IPS-NIHi7 (cell line): Measurements from ENCODE around the gene UGT2B17.
"Not testable (repeated sequence)": the region's sequence is repeated elsewhere in the genome, so short reads cannot be mapped to it uniquely, and the experiment has no call there.

ENCODE experiments used
- DNase-seq: peaks from one replicate; pipeline ENCODE4 v3.0.0; 2012; ENCODE audit warnings: mixed read lengths; ENCODE audit errors: extremely low spot score

UGT2B17 gene

GRCh38 chr4:68576272-68577125 is at the start of gene UGT2B17:
TSS of gene UGT2B17 (minus strand) at chr4:68576322. CDS start at chr4:68568484, 7,838 bp downstream.
- no peak for DNase-seq

DNA sequence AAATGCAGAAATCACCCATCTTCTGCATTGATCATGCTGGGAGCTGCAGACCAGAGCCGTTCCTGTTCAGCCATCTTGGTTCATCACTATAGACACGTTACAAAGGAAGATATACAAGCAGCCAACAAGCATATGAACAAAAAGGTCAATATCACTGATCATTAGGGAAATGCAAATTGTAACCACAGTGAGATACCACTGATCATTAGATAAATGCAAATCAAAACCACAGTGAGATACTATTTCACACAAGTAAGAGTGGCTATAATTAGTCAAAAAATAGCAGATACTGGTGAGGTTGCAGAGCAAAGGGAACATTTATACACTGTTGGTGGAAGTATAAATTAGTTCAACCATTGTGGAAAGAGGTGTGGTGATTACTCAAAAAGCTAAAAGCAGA is 46.6 kb upstream of the UGT2B17 start:
- DNase-seq = not testable (repeated sequence)

DNA sequence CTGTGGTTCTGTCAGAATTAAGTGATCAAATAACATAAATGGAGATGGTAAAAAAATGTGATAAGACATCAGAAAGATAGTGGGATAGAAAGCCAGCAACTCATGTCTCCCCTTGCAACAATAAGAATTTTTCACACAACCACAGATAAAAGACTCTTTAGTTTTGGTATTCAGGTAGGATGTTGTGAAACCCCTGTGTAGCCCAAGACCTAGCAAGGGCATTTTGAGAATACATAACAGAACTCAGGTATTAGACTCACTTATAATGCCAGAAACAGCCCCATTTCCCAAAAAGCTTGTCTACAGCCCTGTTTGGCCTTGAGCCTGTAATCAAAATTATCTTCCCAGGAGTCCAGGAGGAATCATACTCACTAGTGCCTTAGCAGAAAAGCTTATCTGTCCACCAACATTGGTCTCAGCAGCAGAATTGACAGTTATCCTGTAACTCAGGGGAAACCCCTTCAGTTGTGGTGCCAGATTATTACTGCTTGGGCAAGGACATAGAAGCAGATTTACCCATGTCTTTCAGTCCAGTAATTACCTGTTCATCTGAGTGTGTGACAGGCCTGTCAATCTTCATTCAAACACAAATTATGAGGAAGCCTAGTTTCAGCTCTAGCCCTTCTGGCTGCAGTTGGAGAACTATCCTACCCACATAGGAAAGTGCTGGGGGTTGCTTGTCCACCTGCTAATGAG is 41.0 kb upstream of the UGT2B17 start:
- DNase-seq = no peak

- no peak for DNase-seq
Observed at GRCh38 chr4:68615699-68616422, 39.7 kb upstream of the UGT2B17 start.

DNA sequence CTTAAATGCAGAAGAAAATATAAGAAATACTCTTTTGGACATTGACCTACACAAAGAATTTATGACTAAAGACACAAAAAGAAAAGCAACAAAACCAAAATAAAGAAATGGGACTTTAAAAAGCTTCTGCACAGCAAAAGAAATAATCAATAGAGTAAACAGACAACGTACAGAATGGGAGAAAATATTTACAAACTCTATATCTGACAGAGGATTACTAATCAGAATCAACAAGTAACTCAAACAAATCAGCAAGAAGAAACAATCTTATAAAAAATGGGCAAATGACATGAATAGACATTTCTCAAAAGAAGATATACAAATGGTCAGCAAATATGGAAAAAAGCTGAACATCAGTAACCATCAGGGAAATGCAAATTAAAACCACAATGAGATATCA is 37.6 kb upstream of the UGT2B17 start:
- DNase-seq = no peak

DNA sequence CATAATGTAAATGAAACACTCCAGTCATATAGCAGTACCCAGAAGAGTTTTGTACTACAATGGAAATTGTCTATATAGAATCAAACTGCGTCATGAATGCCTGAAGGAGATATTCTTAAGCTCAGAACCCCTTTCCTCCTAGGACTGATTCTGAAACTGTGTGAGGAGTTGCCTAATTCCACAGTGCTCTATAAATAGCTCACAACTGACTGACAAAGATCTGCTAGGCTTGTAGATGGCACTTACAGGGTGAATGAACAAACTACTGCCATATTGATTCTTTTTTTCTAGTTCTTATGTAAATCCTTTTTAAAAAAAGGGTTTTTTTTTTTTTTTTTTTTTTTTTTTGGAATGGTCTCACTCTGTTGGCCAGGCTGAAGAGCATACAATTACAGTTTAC is 30.1 kb upstream of the UGT2B17 start:
- no peak for DNase-seq

GRCh38 chr4:68599150-68599549 is 23.0 kb upstream of the UGT2B17 start:
- no peak for DNase-seq

DNA sequence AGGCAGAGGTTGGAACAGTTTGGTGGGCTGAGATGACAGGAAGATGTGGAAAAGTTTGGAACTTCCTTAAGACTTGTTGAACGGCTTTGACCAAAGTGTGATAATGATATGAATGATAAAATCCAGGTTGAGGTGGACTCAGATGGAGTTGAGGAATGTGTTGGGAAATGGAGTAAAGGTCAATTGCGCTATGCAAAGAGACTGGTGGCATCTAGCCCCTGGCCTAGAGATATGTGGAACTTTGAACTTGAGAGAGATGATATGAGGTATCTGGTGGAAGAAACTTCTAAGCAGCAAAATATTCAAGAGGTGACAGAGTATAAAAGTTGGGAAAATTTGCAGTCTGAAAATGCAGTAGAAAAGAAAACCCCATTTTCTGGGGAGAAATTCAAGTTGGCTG is 21.4 kb upstream of the UGT2B17 start:
- DNase-seq = no peak

DNA sequence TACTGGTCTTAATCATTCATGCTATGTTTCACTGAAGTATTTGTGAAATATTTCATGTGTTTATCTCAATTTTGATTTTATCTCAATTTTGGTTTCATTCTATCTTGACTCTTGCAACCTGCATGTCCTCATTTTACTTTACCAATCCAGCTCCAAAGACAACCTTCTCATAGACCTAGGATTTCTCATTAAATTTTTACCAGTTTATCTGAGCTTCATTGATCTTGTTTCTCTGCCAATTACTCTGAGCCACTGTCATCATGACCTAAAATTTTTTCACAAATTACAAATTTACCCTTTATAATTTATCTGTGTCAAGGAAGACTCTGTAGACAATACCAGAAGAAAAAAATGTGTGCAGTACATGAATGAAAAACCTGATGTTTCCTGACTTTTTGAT is 18.6 kb upstream of the UGT2B17 start:
- no peak for DNase-seq

GRCh38 chr4:68593112-68593511 is 17.0 kb upstream of the UGT2B17 start:
- no peak for DNase-seq

GRCh38 chr4:68592673-68593072 is 16.6 kb upstream of the UGT2B17 start:
- no peak for DNase-seq

DNA sequence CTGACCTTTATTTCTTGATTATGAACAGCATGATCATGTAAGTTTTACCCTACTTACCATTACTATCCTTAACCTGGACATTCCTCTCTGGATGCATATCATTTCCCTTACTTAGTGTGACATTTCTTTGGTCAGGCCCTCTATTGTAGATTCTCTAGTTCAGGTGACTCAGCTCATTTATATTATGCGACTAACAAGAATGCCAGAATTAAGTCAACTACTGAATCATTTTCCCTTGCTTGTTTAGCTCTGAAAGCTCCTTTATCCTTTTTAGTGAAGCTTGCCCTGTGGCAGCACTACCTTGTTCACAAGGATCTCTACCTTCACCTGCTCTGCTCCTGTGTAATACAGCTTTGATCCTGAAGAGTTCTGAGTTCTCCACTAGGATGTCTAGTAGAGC is 15.1 kb upstream of the UGT2B17 start:
- no peak for DNase-seq

DNA sequence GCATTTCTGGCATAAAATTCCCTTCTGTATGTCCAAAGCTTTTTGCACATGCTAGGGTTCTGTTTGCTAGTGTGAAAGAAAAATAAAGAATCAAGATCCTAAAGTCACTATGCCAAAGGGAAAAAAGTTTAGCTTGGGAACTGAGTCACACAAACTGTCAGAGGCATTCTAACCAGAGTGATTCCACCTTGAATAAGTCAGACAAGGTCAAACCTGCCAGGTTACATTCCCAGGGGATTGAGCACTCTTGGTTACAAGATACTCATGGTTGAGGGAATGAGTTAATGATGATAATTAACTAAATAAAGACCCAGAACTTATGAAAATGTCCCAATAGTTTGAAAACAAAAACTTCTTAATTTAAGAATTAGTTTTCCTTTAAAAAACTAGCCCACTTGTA is 13.7 kb upstream of the UGT2B17 start:
- DNase-seq = no peak

DNA sequence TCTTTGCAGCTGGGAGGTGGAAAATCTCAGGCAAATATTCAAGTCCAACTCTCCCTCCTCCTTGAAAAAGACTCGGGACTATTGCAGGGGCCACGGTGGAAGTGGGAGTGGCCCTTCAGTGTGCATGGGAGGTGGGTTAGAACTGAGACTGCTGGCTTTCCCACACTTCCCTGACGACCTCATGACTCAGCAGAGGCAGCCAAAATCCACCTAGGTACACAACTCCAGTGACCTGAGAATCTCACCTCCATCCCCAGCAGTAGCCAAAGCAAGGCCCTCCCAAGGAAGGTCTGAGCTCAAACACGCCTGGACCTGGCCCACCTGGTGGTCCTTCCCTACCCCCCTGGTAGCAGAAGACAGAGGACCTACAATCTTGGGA is 6.2 kb upstream of the UGT2B17 start:
- no peak for DNase-seq

DNA sequence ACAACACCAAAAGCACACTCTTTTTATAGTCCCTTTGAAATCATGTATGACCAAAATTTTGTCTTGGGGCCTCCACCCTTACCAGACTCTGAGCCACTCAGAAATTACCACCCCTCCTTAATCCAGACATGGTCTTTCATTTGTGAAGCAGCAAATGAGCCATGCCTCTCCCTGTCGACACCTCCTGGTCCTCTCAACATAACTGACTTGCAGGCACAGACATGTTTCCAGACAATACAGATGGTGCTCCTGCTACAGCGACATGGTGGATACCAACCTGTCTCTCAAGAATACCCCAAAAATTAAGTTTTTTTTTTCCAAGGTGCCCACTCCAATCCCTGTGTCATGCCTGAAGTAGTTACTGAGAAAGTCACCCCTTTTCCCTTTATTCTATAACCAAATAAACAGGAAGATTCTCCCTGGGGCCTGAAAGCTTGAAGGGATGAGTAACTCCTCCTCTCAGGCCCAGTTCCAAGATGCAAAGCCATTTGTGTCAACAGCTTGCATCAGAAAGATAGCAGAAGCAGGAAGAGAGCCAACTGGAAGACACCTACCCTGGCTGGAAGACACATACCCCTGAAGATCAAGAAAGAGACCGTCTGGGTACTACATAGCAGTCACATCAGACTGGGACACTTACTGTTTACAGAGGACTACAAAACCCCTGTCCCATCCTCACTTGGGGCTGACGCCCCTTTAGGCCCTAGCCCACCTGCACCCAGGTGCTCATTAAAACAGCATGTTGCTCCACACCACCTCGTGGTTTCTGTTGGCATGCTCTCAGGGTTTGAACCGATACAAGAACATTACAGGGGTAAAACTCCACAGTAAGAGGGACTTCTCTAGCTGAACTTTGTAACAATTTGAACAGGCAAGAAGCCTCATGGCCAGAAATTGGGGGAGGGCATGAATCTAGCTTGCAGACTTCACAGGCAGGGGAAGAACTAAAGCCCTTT is 5.5 kb upstream of the UGT2B17 start:
- no peak for DNase-seq

DNA sequence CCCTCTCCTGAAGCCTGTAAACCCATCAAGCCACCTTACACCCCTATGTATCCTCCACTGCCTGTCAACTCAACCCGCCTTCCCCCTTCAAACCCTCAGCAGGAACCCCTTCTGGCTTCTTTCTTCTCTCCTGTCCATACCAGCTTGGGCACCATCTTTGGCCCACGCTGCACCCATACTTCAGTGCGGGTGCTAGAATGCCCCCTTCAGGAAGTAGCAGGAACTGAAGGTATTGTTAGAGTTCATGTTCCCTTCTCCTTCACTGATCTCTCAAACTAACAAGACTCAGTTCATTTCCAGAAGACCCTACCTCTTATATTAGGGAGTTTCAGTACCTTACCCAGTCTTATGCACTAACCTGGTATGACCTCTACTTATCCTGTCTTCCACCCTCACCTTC is 1.5 kb upstream of the UGT2B17 start:
- DNase-seq = no peak

DNA sequence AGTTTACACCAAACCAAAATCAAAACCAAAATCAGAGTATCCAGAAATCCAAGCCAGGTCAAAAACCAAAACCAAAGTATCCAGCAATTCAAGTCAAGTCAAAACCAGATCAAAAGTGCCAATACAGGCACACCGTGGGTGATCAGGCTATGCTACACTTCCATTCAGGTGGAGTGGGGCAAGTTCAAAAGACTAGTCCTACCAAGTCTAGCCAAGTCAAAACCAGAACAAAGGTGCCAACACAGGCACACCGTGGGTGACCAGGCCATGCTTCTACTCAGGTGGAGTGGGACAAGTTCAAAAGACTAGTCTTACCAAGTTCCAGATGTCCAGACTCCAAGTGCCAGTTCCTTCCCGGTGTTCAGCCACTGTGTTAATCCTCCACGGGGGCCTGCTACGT is 486 bp downstream of the UGT2B17 start:
- DNase-seq = not testable (repeated sequence)

GRCh38 chr4:68575081-68575480 is 1.0 kb downstream of the UGT2B17 start:
- DNase-seq = no peak

DNA sequence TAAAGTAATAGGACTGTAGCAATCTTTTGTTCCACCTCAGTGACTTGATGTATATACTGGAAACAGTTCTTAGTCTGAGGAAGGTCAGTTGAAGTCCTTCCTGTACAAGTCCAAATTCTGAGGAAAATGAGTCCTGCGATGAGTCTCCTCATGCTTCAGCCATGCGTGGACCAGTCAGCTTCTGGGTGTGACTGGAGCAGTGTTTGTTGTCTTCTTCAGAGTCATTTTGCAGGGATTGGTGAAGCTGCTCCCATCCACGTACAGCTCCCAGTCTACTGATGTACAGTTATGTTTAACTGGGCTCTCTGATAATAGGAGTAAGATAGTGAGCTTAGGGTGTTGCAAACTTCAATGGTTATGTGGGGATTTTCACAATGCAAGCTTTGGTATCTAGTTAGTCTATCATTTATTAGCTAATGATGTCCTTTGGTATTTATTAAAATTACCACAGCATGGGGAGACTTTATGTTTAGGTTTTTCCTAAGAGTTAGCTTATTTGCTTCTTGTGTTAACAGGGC is 3.4 kb downstream of the UGT2B17 start:
- DNase-seq = no peak

- no peak for DNase-seq
Observed at GRCh38 chr4:68570122-68570507, 6.0 kb downstream of the UGT2B17 start.

DNA sequence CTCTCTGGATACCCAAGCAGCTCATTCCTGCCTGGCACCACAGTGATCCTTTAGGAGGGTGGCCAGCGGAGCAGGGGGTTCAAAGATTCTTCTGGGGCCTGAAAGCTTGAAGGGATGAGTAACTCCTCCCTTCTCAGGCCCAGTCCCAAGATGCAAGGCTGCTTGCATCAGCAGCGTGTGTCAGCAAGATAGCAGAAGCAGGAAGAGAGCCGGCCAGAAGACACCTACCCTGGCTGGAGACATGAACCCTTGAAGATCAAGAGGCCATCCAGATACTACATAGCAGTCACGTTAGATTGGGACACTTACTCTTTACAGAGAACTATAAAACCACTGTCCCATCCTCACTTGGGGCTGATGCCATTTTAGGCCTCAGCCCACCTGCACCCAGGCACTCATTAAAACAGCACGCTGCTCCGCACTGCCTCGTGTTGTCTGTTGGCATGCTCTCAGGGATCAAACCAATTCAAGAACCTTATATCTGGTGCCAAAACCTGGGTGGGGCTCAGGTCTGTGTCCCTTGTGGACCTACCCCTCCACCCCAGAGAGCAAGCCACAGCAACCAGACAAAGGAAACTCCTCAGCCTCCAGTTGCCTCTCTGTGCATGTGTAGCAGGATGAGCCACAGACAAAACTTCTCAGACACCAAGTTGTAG is 6.5 kb downstream of the UGT2B17 start:
- DNase-seq = no peak
